ENCODE data around the gene KRTAP29-1.
A peak's percentile ranks its signal among the peaks of the same experiment; 100 is the strongest.

KRTAP29-1 gene

DNA sequence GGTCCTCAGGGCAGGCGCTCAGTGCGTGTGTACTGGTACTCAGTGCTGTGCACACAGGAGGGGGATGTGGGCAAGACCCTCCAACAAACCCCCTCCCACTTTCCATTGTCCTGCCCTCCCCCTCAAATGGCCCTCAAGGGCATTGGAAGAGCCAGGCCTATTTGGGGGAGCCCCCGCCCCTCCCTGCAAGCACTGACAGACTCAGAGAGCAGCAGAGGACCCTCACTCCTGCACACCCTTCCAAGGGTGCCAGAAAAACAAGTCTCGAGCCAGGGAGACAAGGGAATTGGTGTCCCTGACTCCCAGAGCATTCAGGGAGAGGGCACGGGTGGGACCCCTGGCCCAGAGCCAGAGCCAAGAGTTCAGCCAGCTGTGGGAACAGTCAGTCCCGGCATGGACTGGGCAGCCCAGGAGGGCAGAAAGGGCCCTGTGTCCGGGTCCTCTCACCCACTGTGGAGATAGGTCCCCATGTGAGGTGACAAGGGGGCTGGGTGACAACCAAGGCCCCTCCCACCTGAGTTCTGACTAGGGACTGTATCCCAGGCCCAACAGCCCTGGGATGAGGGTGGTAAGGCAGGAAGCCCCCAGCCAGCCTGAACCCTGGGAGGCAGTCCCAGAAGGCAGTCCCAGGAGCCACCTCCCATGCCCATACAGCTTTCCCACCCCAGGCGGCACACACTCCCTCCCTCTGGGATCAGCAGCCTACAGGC is 24.9 kb upstream of the KRTAP29-1 start:
- no peak for DNase-seq

DNA sequence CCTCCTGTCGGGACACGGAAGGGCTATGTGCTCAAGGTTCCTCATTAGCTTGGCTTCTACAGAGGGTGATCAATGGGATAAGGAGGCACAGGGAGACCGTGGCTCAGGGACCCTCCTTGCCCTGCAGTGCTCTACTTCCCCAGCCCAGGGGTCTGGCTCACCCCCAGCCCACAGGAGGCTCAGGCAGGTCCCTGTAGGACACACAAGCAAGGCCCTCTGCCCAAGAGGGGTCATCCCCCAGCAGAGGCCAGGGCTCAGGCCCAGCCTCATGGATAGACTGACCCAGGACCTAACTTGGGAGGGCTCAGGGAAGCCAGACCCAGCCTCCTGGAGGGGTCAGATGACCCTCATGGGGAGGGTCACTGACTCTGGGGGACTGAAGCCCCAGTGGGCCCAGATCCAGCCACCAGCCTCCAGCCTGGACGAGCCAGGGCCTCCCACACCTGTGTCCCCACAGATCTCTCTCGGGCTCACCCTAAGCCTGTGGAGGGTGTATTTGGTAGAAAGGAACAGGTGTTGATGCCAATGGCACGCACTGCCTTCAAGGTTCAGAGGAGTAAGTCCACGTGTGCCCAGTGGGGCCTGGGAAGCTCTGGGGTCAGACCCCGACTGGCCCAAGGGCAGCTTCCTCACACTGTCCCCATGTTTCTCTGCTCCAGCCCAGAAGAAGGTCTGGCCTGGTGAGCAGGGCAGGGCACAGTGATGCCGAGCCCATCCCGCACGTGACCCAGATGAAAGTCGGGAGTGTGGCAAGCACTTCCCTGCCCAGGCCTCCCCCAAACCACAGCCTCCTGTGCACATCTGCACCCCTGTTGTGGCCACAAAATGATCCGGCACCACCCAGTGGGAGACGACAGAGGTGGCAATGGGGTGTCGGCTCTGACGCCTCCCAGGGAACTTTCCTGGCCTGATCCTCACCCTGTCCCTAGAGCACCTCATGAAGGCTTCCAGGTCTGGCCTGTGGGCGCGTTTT is 23.8 kb upstream of the KRTAP29-1 start:
- DNase-seq: no peak

DNA sequence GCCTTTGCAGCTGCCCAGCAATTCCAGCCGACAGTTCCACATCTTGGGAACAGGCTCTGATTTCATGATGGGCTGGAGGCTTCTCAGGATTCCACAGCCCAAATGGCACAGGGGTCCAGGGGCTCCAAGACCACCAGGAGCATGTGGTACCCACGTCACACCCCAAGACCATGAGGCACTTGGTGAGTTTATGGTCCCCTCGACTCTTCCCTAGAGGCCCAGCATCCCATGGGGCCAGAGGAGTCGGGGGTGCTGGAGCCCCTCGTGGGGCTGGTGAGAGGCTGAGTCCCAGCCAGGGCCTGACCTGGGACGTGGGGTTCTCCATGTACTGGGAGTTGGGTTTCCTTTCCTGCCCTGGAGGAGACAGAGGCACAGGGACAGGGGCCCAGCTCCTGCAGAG is 23.0 kb upstream of the KRTAP29-1 start:
- DNase-seq: no peak

DNA sequence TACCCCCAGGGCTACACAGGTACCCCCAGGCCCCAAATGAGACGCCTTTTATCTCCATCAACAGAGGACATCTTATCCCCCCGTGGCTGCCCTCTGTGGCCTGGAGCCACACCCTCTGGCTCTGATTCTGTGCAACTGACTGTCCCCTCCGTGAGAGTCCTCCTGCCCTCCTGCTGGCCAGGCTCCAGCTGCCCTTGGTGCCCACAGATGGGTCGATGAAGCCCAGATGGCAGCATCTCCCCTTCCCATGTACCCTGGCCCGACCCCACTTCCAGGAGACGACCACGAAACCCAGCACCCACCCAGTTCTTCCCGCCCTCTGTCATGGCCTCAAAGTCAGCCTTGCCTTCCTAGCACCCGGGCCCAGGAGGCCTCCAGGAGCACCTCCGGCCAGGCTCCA is 22.5 kb upstream of the KRTAP29-1 start:
- no peak for DNase-seq

DNA sequence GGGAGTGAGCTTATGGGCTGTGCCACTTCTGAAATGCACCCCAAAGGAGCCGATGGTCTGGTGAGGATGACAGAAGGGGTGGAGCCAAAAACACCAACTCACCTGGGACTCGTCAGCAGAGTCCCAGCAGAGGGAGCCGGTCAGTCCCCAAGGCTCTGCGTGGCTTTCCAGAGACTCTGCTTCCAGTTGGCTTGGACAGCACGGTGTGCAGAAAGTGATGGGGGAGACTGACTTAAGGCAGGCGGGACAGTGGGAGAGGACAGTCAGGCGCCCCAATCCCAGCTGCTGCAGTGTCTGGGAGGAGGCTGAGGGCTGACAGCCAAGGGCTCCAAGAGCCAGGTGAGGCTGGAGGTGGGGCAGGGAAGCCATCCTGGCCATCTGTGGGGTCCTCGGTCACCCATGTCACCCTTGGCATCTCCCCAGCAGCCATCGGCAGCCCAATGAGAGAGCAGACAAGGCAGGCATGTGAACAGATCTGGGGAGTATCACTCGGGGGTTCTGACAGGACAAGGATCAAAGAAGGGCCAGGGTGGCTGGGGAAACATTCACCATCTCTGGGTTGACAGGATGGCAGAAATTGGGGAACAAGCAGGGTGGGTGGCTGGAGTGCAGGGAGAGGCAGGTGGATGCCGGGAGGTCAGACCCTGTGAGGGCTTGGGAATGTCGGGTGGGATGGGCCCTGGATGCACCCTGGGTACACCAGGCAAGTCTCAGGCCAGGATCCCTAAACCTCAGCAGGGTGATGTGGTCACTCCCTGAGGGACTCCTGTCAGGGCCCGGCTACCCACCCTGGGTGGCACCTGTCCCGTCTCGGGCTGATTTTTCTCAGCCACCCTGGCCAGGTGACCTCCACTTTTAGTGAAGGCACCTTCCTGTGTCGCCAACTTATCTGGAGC is 21.8 kb upstream of the KRTAP29-1 start:
- peak in 1 of 2 experiments; percentile 20 for DNase-seq

DNA sequence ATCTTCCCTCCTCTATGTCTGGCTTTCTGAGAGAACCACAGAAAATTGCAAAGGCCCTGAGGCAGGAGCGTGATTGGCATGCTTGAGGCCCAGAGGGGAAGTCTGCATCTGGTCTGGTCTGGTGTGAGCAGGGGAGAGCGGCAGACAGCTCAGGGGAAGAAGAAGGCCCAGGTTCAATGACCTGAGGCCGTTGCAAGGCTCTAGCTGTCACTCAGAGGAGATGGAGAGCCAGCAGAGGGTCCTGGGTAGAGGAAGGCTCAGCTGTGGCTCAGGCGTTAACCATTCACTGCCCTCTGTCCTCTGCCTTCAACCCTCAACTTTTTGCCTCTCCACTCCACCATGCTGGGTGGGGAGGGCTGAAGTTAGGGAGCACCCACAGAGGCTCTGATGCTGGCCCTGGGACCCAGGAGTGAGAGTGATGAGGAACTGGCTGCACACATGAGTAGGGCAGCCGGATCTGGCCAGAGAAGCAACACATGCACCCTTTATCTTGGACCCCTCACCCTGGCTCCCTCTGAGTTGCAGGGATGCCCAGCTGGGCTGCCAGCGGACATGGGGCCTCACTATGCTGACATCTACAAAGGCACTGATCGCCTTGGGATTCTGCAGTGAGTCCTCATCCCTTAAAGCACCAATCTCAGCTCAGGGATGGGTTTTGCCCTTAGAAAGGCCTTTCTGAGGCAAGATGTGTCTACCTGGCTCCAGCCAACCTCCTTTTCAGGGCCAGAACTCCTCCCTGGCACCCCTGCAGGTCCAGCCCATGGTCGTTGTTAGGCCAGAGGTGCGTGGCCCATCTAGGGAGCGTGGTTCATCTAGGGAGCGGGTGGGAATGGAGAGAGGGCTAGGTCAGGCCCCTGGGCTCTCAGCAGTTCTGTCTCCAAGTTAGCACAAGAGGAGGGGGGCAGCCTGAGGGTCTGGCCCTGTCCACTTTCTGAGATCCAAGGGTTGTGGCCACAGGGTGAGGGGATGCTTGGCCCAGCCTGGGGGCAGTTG is 20.5 kb upstream of the KRTAP29-1 start:
- no peak for DNase-seq

DNA sequence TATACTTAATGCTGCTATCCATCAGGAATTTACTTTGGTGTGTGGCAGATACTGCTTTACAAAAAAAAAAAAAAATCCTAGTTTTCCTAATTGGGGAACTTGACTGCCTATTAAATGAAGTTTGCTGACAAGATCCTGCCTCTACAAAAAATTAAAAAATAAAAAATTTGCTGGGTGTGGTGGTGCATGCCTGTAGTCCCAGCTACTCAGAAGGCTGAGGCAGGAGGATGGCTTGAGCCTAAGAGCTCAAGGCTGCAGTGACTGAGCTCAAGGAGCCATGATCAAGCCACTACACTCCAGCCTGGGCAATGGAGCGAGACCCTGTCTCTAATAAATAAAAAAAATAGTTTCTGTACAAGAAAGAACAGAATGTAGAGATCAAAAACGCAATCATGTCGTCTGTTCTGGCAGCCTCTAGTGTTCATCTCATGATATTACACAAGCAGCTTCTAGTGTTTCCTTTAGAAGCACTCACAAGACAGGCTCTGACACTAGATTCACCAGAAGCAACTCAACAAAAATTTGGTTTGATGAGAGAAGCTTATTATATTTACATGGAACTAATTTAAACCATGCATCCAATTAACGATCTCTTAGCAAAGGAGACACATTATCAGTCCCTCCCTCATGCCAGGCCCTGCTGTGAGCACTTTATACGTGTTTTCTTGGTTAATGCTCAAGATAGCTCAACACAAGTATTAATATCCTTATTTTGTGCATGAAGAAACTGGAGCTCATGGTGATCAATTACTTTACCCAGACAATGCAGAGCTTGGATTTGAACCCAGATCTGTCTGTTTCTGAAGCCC is 19.6 kb upstream of the KRTAP29-1 start:
- no peak for DNase-seq

DNA sequence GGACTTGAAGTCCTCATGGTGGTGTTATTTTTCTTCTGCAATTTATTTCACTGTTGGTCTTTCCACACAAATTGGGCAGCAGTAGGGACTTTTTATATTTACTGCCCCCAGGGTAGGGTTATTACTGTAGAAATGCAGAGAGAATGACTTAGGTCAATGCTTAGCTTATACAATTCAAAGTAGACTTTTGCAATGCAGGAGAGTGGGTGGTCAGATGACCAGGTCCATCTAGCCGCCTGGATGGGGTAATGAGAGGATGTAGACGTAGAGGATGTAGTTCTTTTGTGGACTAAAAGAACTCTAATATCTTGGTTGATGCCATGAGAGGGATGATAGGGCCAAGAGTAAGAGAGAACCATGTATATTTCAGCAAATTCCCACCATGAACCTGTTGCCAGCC is 15.6 kb upstream of the KRTAP29-1 start:
- DNase-seq: no peak

DNA sequence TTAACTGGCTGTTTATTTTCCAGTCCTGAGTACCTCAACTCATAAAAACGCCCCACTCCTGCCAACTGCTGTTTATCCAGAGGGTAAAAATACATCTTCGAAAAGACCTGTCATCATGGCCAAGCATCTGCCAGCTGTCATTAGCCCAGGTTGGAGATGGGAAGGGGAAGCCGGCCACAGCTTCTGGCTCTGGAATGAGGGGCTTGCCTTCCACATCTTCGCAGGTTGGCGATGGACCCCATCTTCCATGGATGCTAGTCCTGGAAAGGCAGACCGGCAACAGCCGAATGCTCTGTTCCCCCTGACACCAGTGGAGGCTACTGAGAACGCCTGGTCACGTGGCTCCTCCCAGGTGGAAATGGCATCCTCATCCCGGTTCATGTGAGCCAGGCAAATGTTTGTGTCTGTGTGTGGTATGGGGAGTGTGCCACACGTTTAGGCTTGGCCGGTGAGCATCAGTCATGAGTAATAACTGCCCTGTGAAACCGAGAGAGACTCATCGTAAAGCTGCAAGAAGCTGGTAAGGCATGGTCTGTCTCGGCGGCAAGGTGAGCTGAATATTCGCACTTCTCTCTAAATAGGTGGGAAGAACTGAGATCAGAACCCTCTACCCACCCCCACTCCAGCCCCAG is 13.3 kb upstream of the KRTAP29-1 start:
- DNase-seq: no peak

DNA sequence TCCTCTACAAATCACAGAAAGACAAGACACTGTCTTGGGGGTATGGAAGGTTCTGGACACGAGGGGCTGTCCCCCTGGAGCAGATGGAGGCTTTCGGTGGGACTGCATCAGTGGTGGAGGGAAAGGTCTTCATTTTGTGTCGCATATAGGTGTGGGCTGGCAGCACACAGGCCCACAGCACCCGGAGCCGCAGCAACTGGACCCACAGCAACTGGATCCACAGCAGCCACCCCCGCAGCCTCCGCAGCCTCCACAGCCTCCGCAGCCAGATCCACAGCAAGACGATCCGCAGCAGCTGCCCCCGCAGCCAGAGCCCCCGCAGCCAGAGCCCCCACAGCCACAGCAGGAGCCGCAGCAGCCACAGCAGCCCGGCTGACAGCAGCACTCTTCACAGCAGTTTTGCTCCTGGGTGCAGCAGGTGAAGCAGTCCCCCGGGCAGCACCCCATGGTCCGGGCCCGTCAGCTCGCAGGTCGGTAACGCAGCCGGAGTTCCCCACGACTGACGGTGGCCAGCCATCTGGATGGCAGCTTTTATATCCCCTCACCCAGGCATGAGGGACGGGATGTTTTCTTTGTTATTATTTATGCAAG is 12.6 kb upstream of the KRTAP29-1 start, which contains the start of gene KRTAP17-1:
KRTAP17-1 (minus strand) TSS at position 507 of the 591 bp plus-strand sequence; CDS start at position 447, 60 bp downstream.
- DNase-seq: no peak

DNA sequence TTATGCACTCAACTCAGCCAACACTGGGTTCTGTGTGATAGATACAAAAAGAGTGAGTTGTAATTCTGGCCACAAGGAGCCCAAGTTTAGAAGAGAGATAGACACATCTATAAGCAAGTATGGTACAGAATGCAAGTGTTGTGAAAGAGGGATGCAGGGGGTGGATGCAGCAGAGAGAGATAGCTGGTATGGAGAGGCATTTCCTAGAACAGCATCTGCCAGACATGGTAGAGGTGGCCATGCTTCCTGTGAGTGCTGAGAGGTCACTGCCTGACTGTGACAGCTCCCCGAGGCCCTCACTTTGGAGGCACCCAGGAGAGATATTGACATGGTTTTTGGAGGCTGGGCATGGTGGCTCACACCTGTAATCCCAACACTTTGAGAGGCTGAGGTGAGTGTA is 8.5 kb upstream of the KRTAP29-1 start:
- no peak for DNase-seq

DNA sequence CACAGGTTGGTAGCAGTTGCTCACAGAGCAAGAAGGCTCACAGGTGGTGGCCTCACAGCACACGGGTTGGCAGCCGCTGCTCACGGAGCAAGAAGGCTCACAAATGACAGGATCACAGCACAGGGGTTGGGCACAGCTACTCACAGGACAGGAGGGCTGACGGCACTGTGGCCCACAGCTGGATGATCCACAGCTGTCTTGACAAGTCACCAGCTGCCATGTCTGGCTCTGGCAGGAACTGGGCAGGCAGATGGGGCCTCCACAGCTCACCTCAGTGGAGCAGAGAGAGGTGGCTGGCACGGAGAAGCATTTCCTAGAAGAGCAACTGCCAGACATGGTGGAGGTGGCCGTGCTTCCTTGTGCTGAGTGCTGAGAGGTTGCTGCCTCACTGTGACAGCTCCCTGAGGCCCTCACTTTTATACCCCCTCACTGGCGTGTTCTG is 6.3 kb upstream of the KRTAP29-1 start, which contains the start of gene KRTAP16-1:
KRTAP16-1 (minus strand) TSS at position 392 of the 442 bp plus-strand sequence; CDS start at position 336, 56 bp downstream.
- DNase-seq: peak; percentile 18 to 37

DNA sequence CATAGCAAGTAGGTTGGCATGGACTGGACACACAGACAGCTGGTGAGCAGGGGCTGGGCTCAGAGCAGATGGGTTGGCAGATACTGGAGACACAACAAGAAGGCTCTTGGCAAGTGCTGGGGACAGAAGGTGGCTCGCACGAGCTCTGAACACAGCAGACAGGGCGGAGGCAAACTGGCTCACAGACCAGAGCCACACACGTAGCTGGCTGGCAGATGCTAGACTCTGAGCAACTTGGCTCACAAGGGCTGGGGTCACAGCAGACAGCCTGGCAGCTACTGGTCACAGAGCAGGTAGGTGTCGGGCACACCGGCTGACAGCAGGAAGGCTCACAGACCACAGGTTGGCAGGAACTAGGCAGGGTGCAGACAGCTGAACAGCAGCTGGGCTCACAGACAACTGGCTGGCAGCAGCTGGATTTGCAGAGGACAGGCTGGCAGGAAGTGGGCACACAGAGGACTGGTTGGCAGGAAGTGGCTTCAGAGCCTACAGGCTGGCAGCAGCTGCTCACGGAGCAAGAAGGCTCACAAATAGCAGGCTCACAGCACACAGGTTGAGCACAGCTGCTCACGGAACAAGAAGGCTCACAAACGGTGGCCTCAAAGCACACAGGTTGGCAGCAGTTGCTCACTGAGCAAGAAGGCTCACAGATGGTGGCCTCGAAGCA is 5.7 kb upstream of the KRTAP29-1 start:
- peak; percentile 45 to 55 for DNase-seq

DNA sequence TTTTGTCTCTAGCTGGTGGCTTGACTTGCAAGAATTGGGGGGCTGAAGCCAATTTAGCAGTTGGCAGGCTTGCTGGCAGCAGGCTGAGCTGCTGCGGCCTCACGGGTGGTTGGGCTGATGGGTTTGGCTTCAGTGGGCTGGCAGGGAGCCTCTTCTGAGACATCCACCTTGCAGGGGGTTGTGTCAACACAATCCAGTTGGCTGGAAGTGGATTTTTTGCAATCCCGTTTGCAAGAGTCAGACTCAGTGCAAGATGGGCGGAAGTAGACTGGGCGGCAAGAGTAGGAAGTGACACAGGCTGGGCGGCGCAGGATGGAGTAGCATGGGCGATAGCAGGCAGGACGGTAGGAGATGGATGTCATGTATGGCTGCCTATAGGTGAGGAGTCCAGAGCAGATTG is 5.0 kb upstream of the KRTAP29-1 start:
- no peak for DNase-seq

DNA sequence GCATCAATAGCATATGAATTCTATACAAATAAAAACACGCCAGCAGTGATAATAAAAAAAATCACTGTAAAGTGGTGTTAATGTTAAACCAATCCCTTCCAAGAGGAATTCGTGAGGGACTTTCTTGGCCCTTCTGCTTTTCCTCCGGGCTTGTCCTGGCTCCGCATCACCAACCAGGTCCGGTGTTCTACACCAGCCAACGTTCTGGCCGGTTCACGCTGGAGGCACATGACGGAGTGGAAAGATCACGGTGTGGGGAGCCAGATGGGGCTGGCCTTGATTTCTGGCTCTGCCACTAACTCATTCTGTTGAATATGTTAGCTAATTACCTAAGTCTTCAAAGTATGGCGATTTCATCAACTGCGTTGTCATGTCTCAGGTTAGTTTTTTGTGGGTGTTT is 1.4 kb upstream of the KRTAP29-1 start:
- DNase-seq: no peak

DNA sequence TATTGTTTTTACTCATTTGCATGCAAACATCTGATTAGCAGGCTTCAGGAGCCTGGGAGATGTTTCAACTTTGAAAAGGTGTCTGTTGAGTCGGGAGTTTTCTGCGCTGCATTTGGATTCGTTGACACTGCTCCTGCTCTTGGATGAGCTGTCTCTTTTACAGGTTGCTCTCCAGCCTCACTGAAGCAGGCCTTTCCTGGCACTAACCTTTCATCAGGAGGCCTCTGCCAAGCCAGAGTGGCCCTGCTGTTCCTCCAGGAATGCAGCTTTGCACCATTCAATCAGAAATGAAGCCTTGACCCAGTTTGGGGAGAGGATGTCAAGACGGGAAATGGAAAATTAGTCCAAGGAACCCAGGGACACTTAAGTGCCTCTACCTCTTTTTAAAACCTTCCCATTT is 330 bp upstream of the KRTAP29-1 start:
- DNase-seq: no peak

DNA sequence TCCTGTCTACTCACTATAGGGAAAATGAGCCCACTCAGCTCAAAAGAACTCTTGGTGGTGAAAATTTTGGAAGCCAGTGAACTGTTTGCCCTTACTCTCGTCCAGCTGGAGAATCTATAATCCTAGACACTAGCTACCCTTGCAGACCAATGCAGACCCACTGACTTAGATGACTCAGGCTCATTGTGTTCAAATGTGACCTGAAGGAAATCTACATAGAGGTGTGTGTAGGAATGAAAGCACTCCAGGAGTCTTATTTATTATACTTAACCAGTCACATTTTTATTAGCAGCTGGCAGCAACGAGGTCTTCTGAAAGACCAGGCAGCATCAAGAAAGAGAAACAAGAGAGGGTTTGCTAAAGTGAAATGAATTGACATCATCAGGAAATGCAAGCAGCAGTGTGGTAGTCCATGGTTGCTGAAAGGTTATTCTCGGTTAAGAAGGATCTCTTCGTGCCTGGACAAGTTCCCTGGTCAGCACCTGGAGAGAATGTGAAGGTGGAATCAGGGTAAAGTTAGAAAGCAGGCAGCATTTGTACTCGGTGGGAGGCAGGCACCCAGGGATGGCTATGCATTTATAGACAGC is 1.4 kb downstream of the KRTAP29-1 start:
- no peak for DNase-seq

DNA sequence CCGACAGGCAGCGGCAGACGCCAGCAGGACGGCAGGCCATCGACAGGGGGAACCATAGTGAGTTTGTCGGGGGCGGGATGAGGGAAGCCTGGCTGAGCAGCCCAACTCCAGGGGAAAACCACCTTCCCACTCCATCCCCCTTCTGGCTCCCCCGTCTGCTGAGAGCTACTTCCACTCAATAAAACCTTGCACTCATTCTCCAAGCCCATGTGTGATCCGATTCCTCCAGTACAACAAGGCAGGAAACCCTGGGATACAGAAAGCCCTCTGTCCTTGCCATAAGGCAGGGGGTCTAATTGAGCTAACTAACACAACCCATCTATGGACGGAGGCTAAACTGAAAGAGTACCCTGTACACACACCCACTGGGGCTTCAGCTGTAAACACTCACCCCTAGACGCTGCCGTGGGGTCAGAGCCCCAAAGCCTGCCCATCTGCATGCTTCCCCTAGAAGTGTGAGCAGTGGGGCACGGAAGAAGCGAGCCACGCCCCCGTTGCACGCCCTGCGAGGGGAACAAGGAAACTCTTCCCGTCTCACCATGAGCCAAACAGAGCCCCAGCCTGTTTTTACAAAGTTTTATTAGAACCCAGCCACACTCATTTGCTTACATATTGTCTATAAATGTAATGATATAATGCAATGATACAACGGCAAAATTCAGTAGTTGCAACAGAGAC is 4.1 kb downstream of the KRTAP29-1 start:
- no peak for DNase-seq
